Progenitor cell of endocrine pancreas (in vitro differentiated cells): Measurements from ENCODE around the gene ARHGAP10. TPM values are rescaled to one million over a fixed set of nuclear protein-coding genes. Genes with fewer than 3 reads are reported as not detected.

Experiments used
- DNase-seq: peaks from one replicate; pipeline ENCODE4 v3.0.0; 2021; ENCODE audit warnings: low spot score; ENCODE audit not compliant: unreplicated experiment
- H3K27ac Mint-ChIP-seq: 2 replicates; pipeline ENCODE4 v1.8.0; 2021; ENCODE audit warnings: mild to moderate bottlenecking, moderate library complexity, mixed read lengths
- H3K27me3 Mint-ChIP-seq: 2 replicates; pipeline ENCODE4 v1.8.0; 2021; ENCODE audit warnings: mixed read lengths
- H3K36me3 Mint-ChIP-seq: 2 replicates; pipeline ENCODE4 v1.8.0; 2022; ENCODE audit warnings: mixed read lengths; ENCODE audit not compliant: insufficient read depth
- H3K4me1 Mint-ChIP-seq: 2 replicates; pipeline ENCODE4 v1.8.0; 2021; ENCODE audit warnings: low read depth, mixed read lengths
- H3K4me3 Mint-ChIP-seq: 2 replicates; pipeline ENCODE4 v1.8.0; 2021; ENCODE audit warnings: low read depth, mild to moderate bottlenecking, moderate library complexity, mixed read lengths
- H3K9me3 Mint-ChIP-seq: 2 replicates; pipeline ENCODE4 v1.8.0; 2021; ENCODE audit warnings: low read depth, mixed read lengths
- total RNA-seq: library from RNA; stranded (reverse); gene quantifications from 2 replicates; pipeline ENCODE4 v1.2.1, GENCODE V29; 2021
- TF ChIP-seq, protein P1 (sequence below): fragments of 200-600 bp; sonication (generic); IDR thresholded peaks from one replicate; pipeline ENCODE4 v1.5.0; 2021; ENCODE audit warnings: antibody characterized with exemption, mild to moderate bottlenecking; ENCODE audit not compliant: unreplicated experiment

The ARHGAP10 gene
- total RNA-seq, 1 donor from 2014 or later: 11.0 TPM

DNA sequence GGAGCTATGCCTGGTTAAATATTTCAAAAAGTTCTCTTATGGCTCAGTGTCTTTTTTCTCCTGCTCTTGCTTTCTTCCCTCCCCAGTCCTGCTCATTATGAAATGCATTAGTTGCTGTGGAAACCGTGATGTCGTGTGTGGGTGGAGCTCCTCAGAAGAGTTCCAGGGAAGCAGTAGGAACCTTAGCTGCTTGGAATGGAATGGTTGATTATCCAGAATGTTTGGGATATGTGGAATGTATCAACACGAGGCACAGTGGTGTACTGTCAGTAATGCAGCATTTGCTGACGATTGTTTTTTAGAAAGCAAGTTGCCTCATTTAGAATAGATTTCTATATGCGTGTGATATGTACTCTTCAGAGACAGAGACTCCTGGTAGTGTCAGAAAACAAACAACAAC lies 333.2 kb downstream of the ARHGAP10 start:
- TF ChIP-seq, protein P1, sequence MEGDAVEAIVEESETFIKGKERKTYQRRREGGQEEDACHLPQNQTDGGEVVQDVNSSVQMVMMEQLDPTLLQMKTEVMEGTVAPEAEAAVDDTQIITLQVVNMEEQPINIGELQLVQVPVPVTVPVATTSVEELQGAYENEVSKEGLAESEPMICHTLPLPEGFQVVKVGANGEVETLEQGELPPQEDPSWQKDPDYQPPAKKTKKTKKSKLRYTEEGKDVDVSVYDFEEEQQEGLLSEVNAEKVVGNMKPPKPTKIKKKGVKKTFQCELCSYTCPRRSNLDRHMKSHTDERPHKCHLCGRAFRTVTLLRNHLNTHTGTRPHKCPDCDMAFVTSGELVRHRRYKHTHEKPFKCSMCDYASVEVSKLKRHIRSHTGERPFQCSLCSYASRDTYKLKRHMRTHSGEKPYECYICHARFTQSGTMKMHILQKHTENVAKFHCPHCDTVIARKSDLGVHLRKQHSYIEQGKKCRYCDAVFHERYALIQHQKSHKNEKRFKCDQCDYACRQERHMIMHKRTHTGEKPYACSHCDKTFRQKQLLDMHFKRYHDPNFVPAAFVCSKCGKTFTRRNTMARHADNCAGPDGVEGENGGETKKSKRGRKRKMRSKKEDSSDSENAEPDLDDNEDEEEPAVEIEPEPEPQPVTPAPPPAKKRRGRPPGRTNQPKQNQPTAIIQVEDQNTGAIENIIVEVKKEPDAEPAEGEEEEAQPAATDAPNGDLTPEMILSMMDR: no peak
- Mint-ChIP-seq H3K27ac (no peak overlapping the region), H3K4me3 (no peak overlapping the region), H3K27me3 (no peaks in the 10 kb centered on the region), H3K4me1 (peaks cover 18% of the 10 kb centered on the region), H3K9me3 (no peaks in the 10 kb centered on the region), H3K36me3 (peaks cover 3% of the 10 kb centered on the region)
- DNase-seq: no peak

DNA sequence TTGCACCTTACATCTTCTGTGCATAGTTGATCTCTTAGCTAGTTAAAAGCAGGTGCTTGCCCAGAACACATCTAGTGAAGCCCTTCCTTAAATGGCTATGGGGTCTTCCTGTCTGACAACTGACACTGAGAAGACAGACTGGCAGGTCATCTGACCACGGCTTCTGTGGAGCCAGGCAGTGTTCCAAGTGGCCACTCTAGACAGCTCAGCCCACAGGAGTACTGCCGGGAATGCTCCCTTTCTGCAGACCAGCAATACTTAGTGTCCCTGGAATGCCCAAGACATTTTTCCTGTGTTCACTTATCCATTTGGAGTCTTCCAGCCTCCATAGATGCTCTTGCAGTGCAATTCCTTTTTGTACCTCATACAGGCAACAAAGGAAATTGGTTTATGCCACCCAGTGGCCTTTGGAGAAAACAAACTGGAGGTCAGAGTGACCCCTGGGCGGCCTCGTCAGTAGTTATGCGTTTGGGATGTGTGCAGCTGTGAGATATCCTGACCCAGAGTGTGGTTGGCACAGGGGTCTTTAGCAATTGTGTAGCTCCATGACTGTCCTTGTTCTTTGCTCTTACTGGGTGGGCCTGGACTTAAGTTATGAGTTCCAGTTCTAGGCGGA lies 335.5 kb downstream of the ARHGAP10 start:
- no peaks in the 10 kb centered on the region for H3K27me3 Mint-ChIP-seq
- H3K4me3 Mint-ChIP-seq: no peak overlapping the region
- H3K4me1 Mint-ChIP-seq: peaks cover 4% of the 10 kb centered on the region
- H3K9me3 Mint-ChIP-seq: no peaks in the 10 kb centered on the region
- no peak overlapping the region for H3K27ac Mint-ChIP-seq
- TF ChIP-seq, protein P1: no peak
- DNase-seq: no peak
- H3K36me3 Mint-ChIP-seq: peaks cover 3% of the 10 kb centered on the region

GRCh38 chr4:148068065-148068911 lies 336.4 kb downstream of the ARHGAP10 start:
- no peaks in the 10 kb centered on the region for H3K9me3 Mint-ChIP-seq
- H3K27me3 Mint-ChIP-seq: no peaks in the 10 kb centered on the region
- no peak for DNase-seq
- H3K4me3 Mint-ChIP-seq: no peak overlapping the region
- H3K27ac Mint-ChIP-seq: no peak overlapping the region
- TF ChIP-seq, protein P1: no peak
- peaks cover 4% of the 10 kb centered on the region for H3K4me1 Mint-ChIP-seq
- peaks cover 3% of the 10 kb centered on the region for H3K36me3 Mint-ChIP-seq

- TF ChIP-seq, protein P1: no peak
- DNase-seq: no peak
- peaks cover 4% of the 10 kb centered on the region for H3K4me1 Mint-ChIP-seq
- H3K36me3 Mint-ChIP-seq: peaks cover 3% of the 10 kb centered on the region
- H3K27ac Mint-ChIP-seq: no peak overlapping the region
- no peaks in the 10 kb centered on the region for H3K9me3 Mint-ChIP-seq
- H3K27me3 Mint-ChIP-seq: no peaks in the 10 kb centered on the region
- H3K4me3 Mint-ChIP-seq: no peak overlapping the region
Measured at GRCh38 chr4:148069086-148069894, 337.4 kb downstream of the ARHGAP10 start.

- H3K4me1 Mint-ChIP-seq: peaks cover 3% of the 10 kb centered on the region
- no peak overlapping the region for H3K27ac Mint-ChIP-seq
Measured at GRCh38 chr4:148069895-148070178, 337.9 kb downstream of the ARHGAP10 start.

More at GRCh38 chr4:148069895-148070178, 337.9 kb downstream of the ARHGAP10 start:
- TF ChIP-seq, protein P1: no peak
- Mint-ChIP-seq H3K27me3 (no peaks in the 10 kb centered on the region), H3K9me3 (no peaks in the 10 kb centered on the region), H3K4me3 (no peak overlapping the region), H3K36me3 (peaks cover 6% of the 10 kb centered on the region)
- no peak for DNase-seq
